ENCODE data around the gene KRTAP5-4.

- no peak for TF ChIP-seq CTCF (IDR thresholded peaks at IDR 0.05)
- no peak for TF ChIP-seq POLR2A (IDR thresholded peaks at IDR 0.05)
These were observed 34.7 kb upstream of the KRTAP5-4 start for GRCh38 chr11:1656670-1657069.
